ENCODE measurements around the gene NPAS3.

NPAS3 gene

GRCh38 chr14:33449268-33449667 is 510.6 kb downstream of the NPAS3 start:
- no peak for DNase-seq (ENCODE audit: low spot score)

GRCh38 chr14:33449703-33450395 is 511.2 kb downstream of the NPAS3 start:
- no peak for DNase-seq (ENCODE audit: low spot score)

- DNase-seq (ENCODE audit: low spot score): no peak
Measured at GRCh38 chr14:33450416-33450815, 511.7 kb downstream of the NPAS3 start.

- no peak for DNase-seq (ENCODE audit: low spot score)
Measured at GRCh38 chr14:33451211-33451610, 512.5 kb downstream of the NPAS3 start.

- DNase-seq (ENCODE audit: low spot score): no peak
Measured at GRCh38 chr14:33452995-33453394, 514.3 kb downstream of the NPAS3 start.

GRCh38 chr14:33454022-33454595 is 515.4 kb downstream of the NPAS3 start:
- no peak for DNase-seq (ENCODE audit: low spot score)

- no peak for DNase-seq (ENCODE audit: low spot score)
Measured at GRCh38 chr14:33454707-33455106, 516.0 kb downstream of the NPAS3 start.

GRCh38 chr14:33455654-33456345 is 517.1 kb downstream of the NPAS3 start:
- DNase-seq (ENCODE audit: low spot score): no peak

GRCh38 chr14:33457021-33457420 is 518.3 kb downstream of the NPAS3 start:
- no peak for DNase-seq (ENCODE audit: low spot score)

GRCh38 chr14:33457617-33458016 is 518.9 kb downstream of the NPAS3 start:
- no peak for DNase-seq (ENCODE audit: low spot score)

GRCh38 chr14:33460164-33460563 is 521.5 kb downstream of the NPAS3 start:
- no peak for DNase-seq (ENCODE audit: low spot score)

- DNase-seq (ENCODE audit: low spot score): no peak
Measured at GRCh38 chr14:33461036-33461435, 522.4 kb downstream of the NPAS3 start.

GRCh38 chr14:33463731-33464130 is 525.1 kb downstream of the NPAS3 start:
- no peak for DNase-seq (ENCODE audit: low spot score)

GRCh38 chr14:33464254-33464962 is 525.7 kb downstream of the NPAS3 start:
- no peak for DNase-seq (ENCODE audit: low spot score)

GRCh38 chr14:33465846-33466700 is 527.4 kb downstream of the NPAS3 start:
- DNase-seq (ENCODE audit: low spot score): no peak

GRCh38 chr14:33467971-33468370 is 529.3 kb downstream of the NPAS3 start:
- no peak for DNase-seq (ENCODE audit: low spot score)

- no peak for DNase-seq (ENCODE audit: low spot score)
Measured at GRCh38 chr14:33469898-33470297, 531.2 kb downstream of the NPAS3 start.

- no peak for DNase-seq (ENCODE audit: low spot score)
Measured at GRCh38 chr14:33471776-33472175, 533.1 kb downstream of the NPAS3 start.

GRCh38 chr14:33475623-33476022 is 536.9 kb downstream of the NPAS3 start:
- DNase-seq (ENCODE audit: low spot score): no peak

GRCh38 chr14:33477797-33478196 is 539.1 kb downstream of the NPAS3 start:
- no peak for DNase-seq (ENCODE audit: low spot score)

- DNase-seq (ENCODE audit: low spot score): no peak
Measured at GRCh38 chr14:33480071-33480886, 541.6 kb downstream of the NPAS3 start.
